GM23338 (cell line): ENCODE data around the gene NEURL1. TPM values are rescaled to one million over a fixed set of nuclear protein-coding genes. Genes with fewer than 3 reads are reported as not detected.

Experiments used
- ATAC-seq: fragments of 200-7000 bp; cut with Tn5 transposase; 3 replicates; pipeline ENCODE4 v1.9.1; 2020
- DNase-seq: peaks from one replicate; pipeline ENCODE4 v3.0.0-alpha.2; 2015; ENCODE audit warnings: low spot score
- H2AFZ ChIP-seq: fragments of 200-600 bp; sonication (generic); 2 replicates; pipeline ENCODE4 v1.8.0; 2016; ENCODE audit warnings: antibody characterized with exemption, mild to moderate bottlenecking, moderate library complexity
- H3F3A ChIP-seq: fragments of 200-600 bp; sonication (generic); replicated peaks from 2 replicates; pipeline ENCODE4 v1.8.0; 2017; ENCODE audit warnings: antibody characterized with exemption, mixed run types, low read depth
- H3K27ac ChIP-seq: fragments of 200-600 bp; sonication (generic); 2 replicates; pipeline ENCODE4 v1.6.1; 2016; ENCODE audit warnings: low read depth
- H3K27me3 ChIP-seq: fragments of 200-600 bp; sonication (generic); 2 replicates; pipeline ENCODE4 v1.8.0; 2016; ENCODE audit warnings: mild to moderate bottlenecking, mixed run types, moderate library complexity; ENCODE audit not compliant: insufficient read depth
- H3K36me3 ChIP-seq: fragments of 200-600 bp; sonication (generic); 2 replicates; pipeline ENCODE4 v1.8.0; 2016; ENCODE audit warnings: mild to moderate bottlenecking; ENCODE audit not compliant: insufficient read depth
- H3K4me1 ChIP-seq: fragments of 200-600 bp; sonication (generic); 2 replicates; pipeline ENCODE4 v1.8.0; 2016; ENCODE audit warnings: mild to moderate bottlenecking, moderate library complexity; ENCODE audit not compliant: insufficient read depth
- H3K4me2 ChIP-seq: fragments of 200-600 bp; sonication (generic); 2 replicates; pipeline ENCODE4 v1.7.1; 2017; ENCODE audit warnings: mixed run types
- H3K4me3 ChIP-seq: fragments of 200-600 bp; sonication (generic); 2 replicates; pipeline ENCODE4 v1.6.1; 2016; ENCODE audit warnings: mixed run types
- H3K79me2 ChIP-seq: fragments of 200-600 bp; sonication (generic); replicated peaks from 2 replicates; pipeline ENCODE4 v1.8.0; 2017; ENCODE audit warnings: mild to moderate bottlenecking; ENCODE audit not compliant: insufficient read depth
- H3K9me2 ChIP-seq: fragments of 200-600 bp; sonication (generic); 2 replicates; pipeline ENCODE4 v1.8.0; 2017; ENCODE audit not compliant: insufficient read depth
- H4K20me1 ChIP-seq: fragments of 200-600 bp; sonication (generic); replicated peaks from 2 replicates; pipeline ENCODE4 v1.8.0; 2017; ENCODE audit warnings: mild to moderate bottlenecking; ENCODE audit not compliant: insufficient read depth
- H3K27ac Mint-ChIP-seq: 2 replicates; pipeline ENCODE4 v1.8.0; 2020; ENCODE audit warnings: inconsistent platforms, mild to moderate bottlenecking, moderate library complexity, mixed read lengths
- H3K27me3 Mint-ChIP-seq: 3 replicates; pipeline ENCODE4 v1.8.0; 2022; ENCODE audit warnings: low read depth, mild to moderate bottlenecking, moderate library complexity, mixed read lengths, inconsistent platforms; ENCODE audit not compliant: insufficient read depth, poor library complexity
- H3K36me3 Mint-ChIP-seq: 3 replicates; pipeline ENCODE4 v1.8.0; 2021; ENCODE audit warnings: low read depth, mild to moderate bottlenecking, inconsistent platforms, moderate library complexity, mixed read lengths
- H3K4me1 Mint-ChIP-seq: 3 replicates; pipeline ENCODE4 v1.8.0; 2020; ENCODE audit warnings: mild to moderate bottlenecking, inconsistent platforms, mixed read lengths
- H3K4me3 Mint-ChIP-seq: 3 replicates; pipeline ENCODE4 v1.8.0; 2021; ENCODE audit warnings: moderate library complexity, mild to moderate bottlenecking, inconsistent platforms, mixed read lengths
- H3K9me3 Mint-ChIP-seq: 3 replicates; pipeline ENCODE4 v1.8.0; 2020; ENCODE audit warnings: moderate library complexity, mild to moderate bottlenecking, inconsistent platforms, mixed read lengths
- CTCF ChIP-seq, 2 experiments: fragments of 200-600 bp in 1 of 2; sonication (generic) in 1 of 2; conservative IDR thresholded peaks; 2 replicates each; pipeline versions ENCODE4 v1.5.1 to v1.6.1; 2016 to 2017; ENCODE audit warnings: antibody characterized with exemption in 2 of 2, low read depth in 2 of 2, mild to moderate bottlenecking in 2 of 2, moderate library complexity in 1 of 2
- EZH2phosphoT487 ChIP-seq: fragments of 200-600 bp; sonication (generic); IDR thresholded peaks from one replicate; pipeline ENCODE4 v1.8.1; 2018; ENCODE audit warnings: antibody characterized with exemption; ENCODE audit not compliant: unreplicated experiment
- JUNB ChIP-seq: IDR thresholded peaks from one replicate; pipeline ENCODE4 v1.6.1; 2016; ENCODE audit warnings: antibody characterized with exemption; ENCODE audit not compliant: unreplicated experiment
- REST ChIP-seq: IDR thresholded peaks from one replicate; pipeline ENCODE4 v1.6.1; 2018; ENCODE audit warnings: antibody characterized with exemption; ENCODE audit not compliant: unreplicated experiment
- STAT1 ChIP-seq: IDR thresholded peaks from one replicate; pipeline ENCODE4 v1.6.1; 2016; ENCODE audit warnings: antibody characterized with exemption; ENCODE audit not compliant: unreplicated experiment
- ZNF462 ChIP-seq: fragments of 250-450 bp; sonication (Bioruptor Pico); IDR thresholded peaks from 2 replicates; pipeline ENCODE4 v1.5.0; 2020; ENCODE audit warnings: mild to moderate bottlenecking, moderate library complexity
- polyA plus RNA-seq: library from polyadenylated mRNA; unstranded; fragments of >200 nt; fragmentation: Nextera tagmentation; extraction: Ambion mirVana; gene quantifications from 2 replicates; pipeline ENCODE4 v1.2.1, GENCODE V29; 2016
- total RNA-seq: library from RNA; depleted of rRNA; stranded (reverse); fragments of >200 nt; shearing (Covaris generic); gene quantifications from 2 replicates; pipeline ENCODE4 v1.2.3, GENCODE V29; 2014

The NEURL1 gene
- total and polyA plus RNA-seq, 2 experiments from 2014 or later = 0.82 to 1.1 TPM

- TF ChIP-seq CTCF (conservative IDR thresholded peaks at IDR 0.05; ENCODE audit: low read depth in 2 of 2) (no peak), EZH2phosphoT487 (no peak), ZNF462 (CRISPR knock-in tag) (no peak)
Measured at GRCh38 chr10:103541616-103542015, 48.1 kb downstream of the NEURL1 start (continued).

GRCh38 chr10:103542764-103543616, 49.5 kb downstream of the NEURL1 start:
- peak; percentile 88 for ATAC-seq
- Mint-ChIP-seq H3K4me1 (peaks cover 19% of the 10 kb centered on the region), H3K9me3 (no peaks in the 10 kb centered on the region), H3K4me3 (peak overlapping the region; percentile 52), H3K27ac (no peak overlapping the region), H3K36me3 (no peaks in the 10 kb centered on the region), H3K27me3 (peaks cover 17% of the 10 kb centered on the region)
- peak overlapping the region; percentile 46 for H3K4me2 ChIP-seq
- H3K9me2 ChIP-seq = 0 out of 2 replicates have a peak, but pooled peaks cover 4% of the 10 kb centered on the region
- DNase-seq = peak; percentile 82
- peak overlapping the region; percentile 42 for H3K4me3 ChIP-seq
- H3F3A ChIP-seq = no peaks in the 10 kb centered on the region
- no peaks in the 10 kb centered on the region for H4K20me1 ChIP-seq
- H3K79me2 ChIP-seq = no peaks in the 10 kb centered on the region
- H3K27ac ChIP-seq = no peak overlapping the region
- H3K27me3 ChIP-seq = no peaks in the 10 kb centered on the region
- no peaks in the 10 kb centered on the region for H3K36me3 ChIP-seq
- H2AFZ ChIP-seq = peak overlapping the region; percentile 93
- H3K4me1 ChIP-seq = peaks cover 13% of the 10 kb centered on the region; the same call in 1 of the 2 replicates
- TF ChIP-seq JUNB (no peak), STAT1 (no peak), REST (no peak)
